Hepatic stellate cell (primary cell): Measurements from ENCODE around the gene CHRNA9.

Experiments used
- DNase-seq: peaks from one replicate; pipeline ENCODE4 v3.0.0; 2011; ENCODE audit warnings: low spot score

The CHRNA9 gene

DNA sequence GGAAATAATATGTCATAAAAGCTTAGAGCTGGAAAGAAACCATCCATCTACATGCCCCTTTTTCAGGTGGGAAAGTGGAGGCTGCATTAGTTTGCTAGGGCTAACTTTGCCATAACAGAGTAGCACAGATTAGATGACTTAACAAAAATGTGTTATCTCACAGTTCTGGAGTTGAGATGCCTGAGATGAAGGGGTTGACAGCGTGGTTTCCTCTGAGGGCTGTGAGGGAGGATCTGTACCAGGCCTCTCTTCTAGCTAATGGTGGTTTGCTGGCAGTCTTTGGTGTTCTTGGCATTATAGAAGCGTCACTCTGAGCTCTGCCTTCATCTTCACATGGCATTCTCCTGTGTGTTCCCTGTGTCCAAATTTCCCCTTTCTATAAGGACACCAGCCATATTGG is 2.4 kb downstream of the CHRNA9 start:
- no peak for DNase-seq

DNA sequence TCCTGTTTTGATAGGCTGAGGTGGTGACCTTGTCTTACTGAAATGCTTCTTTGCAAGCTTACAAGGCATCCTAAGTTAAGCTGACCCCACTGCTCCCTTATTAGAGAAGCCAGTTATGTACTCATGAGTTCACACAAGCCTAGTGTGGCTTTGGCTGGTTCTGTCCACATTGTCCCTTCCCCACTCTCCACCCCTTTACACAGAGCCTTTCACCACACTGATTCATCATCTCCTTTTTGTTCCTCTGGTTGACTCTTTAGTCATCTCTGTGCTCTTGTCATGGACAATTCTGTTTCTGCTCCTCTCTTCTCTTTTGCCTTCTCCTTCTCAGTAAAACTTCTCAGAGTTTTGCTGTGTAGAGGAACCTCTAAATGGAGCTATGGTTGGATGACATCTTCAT is 4.9 kb downstream of the CHRNA9 start:
- DNase-seq: no peak

GRCh38 chr4:40347472-40347871 is 12.3 kb downstream of the CHRNA9 start:
- DNase-seq: no peak

- DNase-seq: no peak
Measured at GRCh38 chr4:40348000-40348399, 12.9 kb downstream of the CHRNA9 start.

DNA sequence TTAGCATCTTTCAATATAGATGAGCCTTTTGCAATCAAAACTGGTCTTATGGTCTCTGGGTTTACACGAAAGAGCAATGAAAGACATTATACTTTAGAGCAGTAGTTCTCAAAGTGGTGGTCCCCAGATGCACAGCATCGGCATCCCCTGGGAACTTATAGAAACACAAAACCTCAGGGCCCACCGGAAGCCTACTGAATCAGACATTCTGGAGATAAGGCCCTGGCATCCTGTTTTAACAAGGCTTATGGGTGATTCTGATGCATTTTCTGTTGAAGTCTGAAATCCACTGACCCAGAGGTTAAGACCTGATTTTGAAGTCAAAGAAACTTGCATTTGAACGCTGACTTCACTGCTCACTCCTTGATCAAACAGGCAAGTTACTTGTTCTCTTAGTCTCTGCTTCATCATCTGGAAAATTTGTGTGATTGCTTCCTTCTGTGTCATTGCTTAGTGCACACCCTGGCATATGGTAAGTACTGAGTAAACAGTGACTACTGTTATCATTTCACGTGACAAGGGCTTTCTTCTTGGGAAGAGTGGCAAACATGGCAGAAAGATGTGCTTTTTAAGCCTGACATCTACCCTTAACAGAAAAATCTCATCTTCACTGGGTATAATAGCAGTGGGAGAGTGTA is 14.5 kb downstream of the CHRNA9 start:
- no peak for DNase-seq

- DNase-seq: no peak
Measured at GRCh38 chr4:40350627-40351227, 15.6 kb downstream of the CHRNA9 start.

GRCh38 chr4:40354158-40354557 is 19.0 kb downstream of the CHRNA9 start:
- no peak for DNase-seq

- DNase-seq: no peak
Measured at GRCh38 chr4:40355131-40355530, 20.0 kb downstream of the CHRNA9 start.

- no peak for DNase-seq
Measured at GRCh38 chr4:40357738-40358137, 22.6 kb downstream of the CHRNA9 start.

DNA sequence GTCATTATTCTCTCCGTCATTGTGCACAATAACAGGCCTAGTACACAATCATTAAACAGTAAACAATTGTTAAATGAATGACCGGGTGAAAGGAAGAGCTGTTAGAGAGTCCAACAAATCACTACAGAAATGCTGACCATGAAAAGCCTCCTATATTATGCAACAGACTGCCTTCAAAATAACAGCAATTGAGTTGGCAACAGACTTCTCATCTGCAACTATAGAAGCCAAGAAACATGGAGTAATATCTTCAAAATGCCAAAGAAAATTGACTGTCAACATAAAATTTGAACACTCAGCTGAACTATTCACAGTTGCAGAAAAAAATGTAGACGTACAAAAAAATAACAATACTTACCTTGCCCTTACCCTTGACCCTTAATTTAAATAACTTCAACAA is 26.2 kb downstream of the CHRNA9 start:
- DNase-seq: no peak

DNA sequence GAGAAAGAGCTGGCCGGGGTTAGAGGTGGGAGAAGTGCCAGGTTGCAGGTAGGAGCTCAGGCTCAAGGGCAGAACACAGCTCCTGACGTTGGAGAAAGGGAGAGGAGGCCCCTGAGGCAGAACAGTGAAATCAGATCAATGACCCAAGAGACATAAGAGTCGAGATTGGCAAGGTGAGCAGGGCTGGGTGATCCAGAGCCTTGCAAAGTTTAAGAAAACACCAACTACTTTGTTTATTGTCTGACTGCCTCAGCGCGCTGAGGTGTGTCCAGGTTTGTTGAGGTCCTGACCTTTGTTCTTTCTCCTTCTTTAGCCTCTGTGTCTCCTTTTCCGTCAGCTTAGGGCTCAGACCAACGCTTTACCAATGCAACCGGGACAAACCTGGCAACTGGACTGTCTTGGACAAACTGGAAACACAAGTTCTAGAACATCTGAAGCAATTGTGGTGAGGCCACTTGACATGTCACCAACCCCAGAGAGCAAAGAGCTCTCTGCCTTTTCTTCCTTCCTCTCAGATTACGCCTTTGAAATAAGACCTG is 28.3 kb downstream of the CHRNA9 start:
- no peak for DNase-seq

DNA sequence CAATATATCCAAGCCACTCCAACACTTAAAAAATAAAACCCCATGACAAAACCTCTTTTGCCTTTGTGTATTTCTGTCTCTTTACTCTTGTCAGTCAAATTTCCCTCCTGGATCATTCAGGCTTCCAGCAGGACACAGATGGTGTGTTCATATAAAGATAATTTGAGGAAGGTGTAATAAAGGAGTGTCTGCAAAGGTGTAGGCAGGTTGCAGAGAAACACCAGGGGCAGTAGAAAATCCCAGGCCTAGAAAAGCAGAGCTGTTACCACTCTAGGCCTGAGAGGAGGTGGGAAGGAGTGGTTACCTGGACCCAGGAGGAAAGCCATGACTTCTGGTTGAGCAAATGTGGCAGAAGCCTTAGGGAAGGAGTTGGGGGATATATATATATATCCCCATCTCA is 28.8 kb downstream of the CHRNA9 start:
- no peak for DNase-seq

DNA sequence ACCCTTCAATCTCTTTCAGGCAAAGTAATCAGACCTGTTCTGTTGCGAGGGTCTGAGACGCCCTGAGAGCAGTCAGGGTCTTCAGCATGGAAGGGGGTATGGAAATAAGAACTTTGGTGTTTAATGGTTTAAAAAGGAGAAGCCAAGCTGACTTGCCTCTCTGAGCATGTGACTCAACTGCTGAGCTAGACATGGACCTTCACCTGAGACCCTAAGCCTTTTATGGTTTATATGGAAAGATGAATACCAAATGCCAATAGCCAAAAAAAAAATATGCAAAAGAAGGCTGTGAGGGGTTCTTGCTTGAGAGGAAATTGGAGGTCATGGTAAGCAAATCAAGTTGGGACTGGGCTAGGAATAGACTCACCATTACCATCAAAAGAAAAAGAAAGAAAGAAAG is 30.6 kb downstream of the CHRNA9 start:
- no peak for DNase-seq

DNA sequence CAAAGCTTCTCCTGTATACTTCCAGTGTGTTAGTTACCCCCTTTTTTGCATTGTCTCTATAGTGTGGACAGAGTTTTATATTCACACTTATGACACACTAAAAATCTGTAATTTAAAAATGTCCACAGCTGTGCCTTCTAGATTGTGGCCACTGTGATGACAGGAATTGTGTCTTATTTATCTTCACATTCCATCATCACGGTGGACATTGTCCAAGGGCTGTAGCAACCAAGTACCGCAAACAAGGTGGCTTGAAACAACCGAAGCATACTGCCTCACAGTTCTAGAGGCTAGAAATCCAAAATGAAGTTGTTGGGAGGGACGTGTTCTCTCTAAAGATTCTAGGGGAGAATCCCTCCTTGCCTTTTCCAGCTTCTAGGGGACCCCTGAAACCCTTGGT is 32.3 kb downstream of the CHRNA9 start:
- no peak for DNase-seq

DNA sequence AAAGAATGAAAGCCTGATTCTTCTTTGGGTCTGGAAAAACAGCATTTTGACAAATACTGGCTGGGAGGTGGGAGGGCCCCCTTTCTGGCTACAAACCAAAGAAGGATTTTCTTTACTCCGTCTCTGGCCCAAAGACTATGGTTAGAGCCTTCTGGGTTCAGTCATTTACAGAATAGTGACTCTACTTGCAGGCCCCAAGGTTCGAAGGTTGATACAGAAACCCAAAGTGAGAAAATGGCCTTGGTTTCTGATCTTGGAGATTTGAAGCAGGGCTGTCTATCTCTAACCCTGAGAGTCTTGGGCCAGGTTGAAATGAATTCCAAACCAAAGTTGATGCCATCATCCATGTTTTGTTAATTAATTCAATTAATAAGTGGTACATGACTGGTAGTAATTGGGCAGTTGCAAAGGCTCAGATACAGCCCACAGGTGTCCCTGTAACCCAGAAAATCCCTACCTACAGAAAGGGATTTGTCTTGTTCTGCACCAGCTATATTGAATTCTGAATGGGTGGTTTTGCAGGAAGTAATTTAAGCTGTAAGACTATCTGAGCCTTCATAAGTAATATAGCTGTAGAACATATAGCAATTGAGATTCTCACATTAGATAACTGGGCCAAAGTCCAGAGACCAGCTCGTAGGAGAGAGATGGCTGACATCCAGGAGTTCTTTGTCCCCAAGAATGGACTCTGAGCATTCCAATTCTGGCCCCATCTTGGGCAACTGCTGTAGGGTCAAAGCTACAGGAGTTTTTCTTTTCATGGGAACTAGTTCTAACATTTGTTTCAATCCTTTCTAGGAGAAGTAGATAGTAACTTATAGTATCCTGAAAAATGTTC is 34.5 kb downstream of the CHRNA9 start:
- no peak for DNase-seq

DNA sequence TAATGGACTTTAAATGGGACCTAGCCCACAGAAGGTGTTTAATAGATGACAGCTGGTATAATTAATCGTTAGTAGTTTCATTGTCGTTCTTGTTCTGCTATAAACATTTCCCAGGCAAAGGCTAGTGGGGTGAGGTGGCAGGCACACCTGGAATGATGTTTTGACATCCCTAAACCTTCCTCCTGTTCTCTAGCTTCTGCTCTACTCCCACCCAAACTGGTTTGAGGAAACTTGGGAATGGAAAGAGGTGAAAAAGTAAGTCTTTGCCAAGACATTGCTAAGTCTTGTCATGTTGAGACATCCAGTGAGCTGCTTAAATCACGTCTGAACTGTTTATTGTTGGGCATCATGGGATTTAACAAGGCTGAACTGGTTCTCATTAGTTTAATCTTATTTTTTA is 37.5 kb downstream of the CHRNA9 start:
- no peak for DNase-seq

DNA sequence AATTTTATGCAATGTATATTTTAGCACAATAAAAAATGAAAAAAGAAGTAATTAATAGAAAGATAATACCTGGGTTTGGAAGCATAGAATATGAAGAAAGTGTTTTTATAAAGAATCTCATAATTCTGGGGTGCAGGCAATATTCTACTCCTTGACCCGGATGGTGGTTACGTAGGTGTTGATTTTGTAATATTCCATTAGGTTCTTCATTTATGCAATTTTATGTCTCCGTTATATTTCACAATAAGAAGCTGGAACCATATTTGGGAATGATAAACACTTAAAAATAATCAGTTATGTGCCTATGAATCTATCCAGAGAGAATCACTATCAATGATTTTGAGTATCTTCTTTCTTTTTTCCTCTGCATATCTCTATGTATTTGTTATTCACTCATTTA is 38.5 kb downstream of the CHRNA9 start:
- no peak for DNase-seq

DNA sequence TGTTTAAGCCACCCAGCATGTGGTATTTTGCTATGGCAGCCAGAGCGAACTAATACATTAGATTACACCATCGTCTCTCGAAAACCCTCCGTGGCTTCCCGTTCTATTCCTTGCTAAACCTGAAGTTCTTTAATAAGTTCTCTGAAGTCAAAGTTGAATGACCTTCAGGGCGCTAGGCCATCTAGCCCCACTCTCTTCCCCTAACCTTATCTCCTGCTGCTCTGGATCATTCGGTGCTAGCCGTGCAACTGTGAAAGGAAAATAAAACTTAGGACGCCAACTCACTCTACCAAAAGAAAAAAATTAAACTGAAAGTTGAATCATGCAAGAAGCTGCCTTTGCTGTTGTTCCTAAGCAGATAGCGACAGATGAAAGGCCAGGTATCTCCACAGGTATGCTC is 40.0 kb downstream of the CHRNA9 start:
- no peak for DNase-seq

DNA sequence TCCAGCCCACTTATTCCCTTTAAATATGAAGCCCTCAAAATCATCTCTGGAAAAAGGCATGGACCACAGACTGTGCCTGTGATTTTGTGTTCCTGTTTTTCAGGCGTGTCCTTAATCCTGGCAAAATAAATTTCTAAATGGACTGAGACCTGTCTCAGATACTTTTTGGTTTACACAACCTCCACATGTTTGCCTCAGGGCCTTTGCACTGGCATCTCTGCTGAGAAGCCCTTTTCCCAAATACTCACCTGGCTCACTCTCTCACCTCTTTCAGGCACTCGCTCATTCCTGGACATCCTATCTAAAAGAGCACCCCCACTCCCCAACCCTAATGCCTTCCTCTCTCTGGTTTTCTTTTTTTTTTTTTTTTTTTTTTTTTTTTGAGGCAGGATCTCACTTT is 40.5 kb downstream of the CHRNA9 start:
- no peak for DNase-seq

GRCh38 chr4:40377512-40378365 is 42.6 kb downstream of the CHRNA9 start:
- DNase-seq: no peak

DNA sequence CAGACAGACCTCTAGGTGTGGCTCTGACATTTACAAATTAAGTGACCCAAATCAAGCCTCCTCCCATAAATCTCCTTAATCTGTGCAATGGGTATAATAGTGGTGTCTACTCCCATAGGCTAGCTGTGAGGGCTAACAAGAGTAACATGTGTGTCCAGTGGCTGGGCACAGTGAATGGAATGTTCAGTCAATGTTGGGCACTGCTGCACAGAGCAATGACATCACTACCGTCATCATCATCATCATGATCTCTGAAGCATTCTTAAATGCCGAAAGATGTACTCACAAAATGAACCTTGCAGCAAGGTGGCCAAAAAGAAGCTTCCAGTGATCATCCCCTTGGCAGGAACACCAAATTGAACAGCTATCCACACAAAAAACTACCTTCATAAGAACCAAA is 43.5 kb downstream of the CHRNA9 start:
- DNase-seq: no peak

DNA sequence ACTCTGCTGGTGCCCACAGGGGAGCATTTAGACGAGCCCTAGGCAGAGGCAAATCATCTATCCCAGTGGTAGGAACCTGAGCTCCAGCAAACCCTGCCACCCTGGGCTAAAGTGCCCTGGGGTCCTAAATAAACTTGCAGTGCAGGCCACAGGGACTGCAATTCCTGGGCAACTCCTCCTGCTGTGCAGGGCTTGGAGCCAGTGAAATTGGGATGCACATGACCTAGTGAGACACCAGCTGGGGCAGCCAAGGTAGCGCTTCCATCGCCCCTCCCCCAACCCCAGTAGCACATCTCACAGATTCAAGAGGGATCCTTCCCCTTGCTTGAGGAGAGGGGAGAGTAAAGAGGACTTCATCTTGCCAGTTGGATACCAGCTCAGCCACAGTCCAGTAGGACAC is 44.1 kb downstream of the CHRNA9 start:
- no peak for DNase-seq
